CD4-positive, alpha-beta T cell treated with Interleukin-15 for 1 hour (primary cell): ENCODE measurements around the gene RETSAT.
"Not testable (repeated sequence)": the region's sequence is repeated elsewhere in the genome, so short reads cannot be mapped to it uniquely, and the experiment has no call there.

Experiments
- DNase-seq: peaks from one replicate; pipeline ENCODE4 v3.0.0-alpha.2; 2020

Gene RETSAT

DNA sequence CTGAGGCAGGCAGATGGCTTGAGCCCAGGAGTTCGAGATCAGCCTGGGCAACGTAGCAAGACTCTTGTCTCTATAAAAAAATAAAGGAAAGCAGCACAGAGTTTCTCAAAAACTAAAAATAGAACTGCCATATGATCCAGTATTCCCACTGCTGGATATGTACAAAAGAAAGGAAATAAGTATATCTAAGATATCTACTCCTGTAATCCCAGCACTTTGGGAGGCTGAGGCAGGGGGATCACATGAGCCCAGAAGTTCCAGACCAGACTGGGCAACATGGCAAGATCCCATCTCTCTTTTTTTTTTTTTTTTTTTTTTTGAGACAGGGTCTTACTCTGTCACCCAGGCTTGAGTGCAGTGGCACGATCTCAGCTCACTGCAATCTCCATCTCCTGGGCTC is 24.6 kb downstream of the RETSAT start:
- DNase-seq = not testable (repeated sequence)

DNA sequence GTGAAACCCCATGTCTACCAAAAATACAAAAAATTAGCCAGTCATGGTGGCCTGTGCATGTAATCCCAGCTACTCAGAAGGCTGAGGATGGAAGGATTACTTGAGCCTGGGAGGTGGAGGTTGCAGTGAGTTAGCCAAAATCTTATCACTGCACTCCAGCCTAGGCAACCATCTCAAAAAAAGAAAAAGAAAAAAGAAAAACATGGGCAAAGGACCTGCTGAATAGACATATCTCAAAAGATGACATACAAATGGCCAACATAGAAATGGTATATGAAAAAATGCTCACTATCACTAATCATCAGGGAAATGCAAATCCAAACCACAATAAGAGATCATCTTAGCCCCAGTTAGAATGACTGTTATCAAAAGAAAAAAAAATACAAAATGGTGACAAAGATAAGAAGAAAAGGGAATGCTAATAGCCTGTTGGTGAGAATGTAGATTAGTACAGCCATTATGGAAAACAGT is 25.1 kb downstream of the RETSAT start:
- DNase-seq = no peak

DNA sequence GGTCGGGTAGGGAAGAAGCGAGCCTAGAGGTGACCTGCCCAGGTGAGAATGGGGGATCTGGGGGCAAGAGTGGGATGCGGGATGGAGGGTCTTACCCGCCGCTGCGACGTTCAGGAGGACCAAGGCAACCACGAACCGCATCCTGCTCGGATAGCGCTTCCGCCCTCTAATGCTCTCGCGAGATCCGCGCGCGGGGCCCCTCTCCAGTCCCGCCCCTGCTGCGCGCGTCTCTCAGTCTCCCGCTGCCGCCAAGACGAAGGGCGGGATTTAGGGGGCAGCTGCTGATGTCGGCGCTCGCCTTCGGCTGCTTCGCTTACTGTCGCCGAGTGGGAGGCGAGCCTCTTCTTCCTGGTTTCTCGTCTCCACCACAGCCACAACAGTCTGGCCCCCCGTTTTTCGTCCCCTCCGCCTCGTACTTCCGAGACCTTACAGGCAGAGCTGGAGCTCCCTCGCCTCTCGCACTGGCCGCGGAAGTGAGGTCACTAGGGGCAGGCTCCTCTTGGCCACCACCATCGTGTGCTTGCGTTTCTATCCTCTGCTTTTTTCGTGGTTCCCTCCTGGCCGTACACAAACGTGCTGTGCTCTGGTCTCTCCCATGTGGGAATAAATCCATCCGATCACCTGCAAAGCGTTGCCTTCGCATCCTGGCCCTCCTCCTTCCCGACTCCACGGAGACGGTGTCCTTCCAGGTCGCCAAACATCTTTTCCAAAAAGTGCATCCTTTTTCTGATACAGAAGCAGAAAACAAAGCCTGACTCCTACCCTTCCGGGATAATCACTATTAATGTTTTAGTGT is 26.3 kb downstream of the RETSAT start, which contains the start of gene TGOLN2:
TSS of gene TGOLN2 (minus strand) at position 168 of the 796 bp plus-strand sequence. CDS start at position 141, 27 bp downstream.
- peak; percentile 93 for DNase-seq

DNA sequence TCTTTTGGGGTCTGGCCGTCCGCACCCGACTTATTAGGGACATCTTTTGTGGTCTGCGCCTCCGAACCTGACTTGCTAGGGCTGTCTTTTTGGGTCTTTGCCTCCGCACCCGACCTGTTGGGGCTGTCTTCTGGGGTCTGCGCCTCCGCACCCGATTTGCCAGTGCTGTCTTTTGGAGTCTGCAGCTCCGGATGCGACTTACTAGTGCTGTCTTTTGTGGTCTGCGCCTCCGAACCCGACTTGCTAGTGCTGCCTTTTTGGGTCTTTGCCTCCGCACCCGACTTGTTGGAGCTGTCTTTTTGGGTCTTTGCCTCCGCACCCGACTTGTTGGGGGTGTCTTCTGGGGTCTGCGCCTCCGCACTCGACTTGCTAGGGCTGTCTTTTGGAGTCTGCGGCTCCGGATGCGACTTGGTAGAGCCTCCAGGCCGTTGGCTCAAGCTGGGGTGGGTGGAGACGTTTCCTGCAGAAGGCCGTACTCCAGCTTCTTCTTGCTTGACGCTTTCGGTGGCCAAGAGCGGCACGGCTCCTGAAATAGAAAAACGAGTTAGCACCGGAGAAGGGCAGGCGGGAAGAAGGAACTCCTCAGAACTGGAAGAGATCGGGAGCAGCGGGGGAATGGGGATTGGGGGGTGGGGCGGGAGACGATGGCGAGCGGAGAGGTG is 27.0 kb downstream of the RETSAT start:
- DNase-seq = peak; percentile 57

DNA sequence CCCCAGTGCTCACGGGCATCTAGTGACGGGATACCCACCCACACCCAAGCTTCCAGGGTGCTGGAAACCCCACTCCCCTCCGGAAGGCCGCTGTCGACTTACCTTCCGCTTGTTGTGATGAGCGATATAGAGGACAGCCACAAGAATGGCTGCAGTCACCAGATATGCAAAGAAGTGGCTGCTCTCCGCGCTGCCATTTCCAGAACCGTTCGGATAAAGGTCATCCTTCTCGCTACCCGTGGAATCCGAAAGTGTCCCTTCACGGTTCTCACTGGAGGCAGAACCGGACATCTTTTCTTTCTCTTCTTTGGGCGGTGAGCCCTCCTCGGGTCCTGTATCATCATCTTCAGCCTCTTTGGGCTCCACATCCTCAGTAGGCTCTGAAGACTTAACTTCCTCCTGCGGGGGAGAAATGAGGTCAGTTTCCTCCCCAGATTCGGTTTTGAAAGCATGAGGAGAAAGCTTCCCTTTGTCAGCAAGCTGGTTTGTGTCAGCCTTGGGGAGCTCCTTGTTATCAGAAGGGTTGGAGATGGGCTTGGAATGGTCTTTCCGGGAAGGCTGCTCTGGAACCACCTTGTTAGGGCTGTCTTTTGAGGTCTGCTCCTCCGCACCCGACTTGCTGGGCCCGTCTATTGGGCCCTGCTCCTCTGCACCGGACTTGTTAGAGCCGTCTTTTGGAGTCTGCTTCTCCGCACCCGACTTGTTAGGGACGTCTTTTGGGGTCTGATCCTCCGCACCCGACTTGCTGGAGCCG is 27.7 kb downstream of the RETSAT start:
- peak; percentile 38 for DNase-seq

DNA sequence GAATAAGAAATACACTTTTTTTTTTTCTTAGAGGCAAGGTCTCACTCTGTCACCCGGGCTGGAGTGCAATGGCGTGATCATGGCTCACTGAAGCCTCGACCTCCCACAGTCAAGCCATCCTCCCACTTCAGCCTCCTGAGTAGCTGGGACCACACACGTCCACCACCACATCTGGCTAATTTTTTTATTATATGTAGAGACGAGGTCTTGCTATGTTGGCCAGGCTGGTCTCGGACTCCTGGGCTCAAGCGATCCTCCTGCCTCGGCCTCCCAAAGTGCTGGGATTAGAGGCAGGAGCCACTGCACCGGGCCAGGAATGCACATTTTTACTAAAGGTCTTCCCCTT is 28.9 kb downstream of the RETSAT start:
- no peak for DNase-seq

DNA sequence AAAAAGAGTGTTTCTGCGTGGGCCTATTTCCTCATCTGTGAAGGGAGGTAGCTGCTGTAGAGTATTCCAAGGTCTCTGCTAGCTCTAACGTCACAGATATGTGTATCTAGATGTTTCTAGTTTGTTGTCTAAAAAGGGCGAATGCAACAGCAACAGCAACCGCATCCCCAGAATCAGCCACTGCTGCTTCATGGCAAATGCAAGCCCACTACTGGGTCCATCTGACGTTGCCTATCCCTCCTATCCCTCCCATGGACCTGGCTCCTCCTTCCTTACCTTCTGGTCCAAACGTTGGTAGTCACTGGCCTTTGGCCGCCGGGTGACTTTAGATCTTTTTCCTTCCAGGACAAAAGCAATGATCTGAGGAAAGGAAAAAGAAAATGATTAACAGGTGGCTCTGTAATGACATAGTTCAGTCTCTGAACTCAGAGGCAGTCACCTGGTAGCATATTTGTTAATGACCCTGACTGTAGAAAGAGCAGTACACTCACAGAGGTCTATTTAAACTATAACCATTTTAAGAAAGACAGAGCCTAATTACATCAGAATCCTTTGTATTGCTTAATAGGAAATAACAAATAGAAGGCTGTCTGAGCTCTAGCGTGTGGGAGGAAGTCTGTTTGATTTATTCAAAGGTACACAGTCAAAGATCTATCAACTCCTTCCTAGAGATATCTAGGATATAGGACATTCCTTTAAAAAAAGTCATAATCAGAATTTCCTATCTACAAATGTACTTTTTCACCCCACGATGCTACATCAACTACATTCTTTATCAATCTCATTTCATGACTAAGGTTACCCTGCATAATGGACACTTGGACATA is 29.5 kb downstream of the RETSAT start:
- no peak for DNase-seq

DNA sequence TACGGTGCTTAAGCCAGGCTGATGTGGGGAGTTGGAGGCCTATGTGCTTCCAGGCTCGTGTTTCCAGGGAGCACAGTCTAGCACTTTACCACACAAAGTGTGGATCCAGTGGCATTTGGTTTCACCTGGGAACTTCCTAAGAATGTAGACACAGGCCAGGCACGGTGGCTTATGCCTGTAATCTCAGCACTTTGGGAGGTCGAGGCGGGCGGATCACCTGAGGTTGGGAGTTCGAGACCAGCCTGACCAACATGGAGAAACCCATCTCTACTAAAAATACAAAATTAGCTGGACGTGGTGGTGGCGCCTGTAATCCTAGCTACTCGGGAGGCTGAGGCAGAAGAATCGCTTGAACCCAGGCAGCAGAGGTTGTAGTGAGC is 30.4 kb downstream of the RETSAT start:
- DNase-seq = not testable (repeated sequence)

DNA sequence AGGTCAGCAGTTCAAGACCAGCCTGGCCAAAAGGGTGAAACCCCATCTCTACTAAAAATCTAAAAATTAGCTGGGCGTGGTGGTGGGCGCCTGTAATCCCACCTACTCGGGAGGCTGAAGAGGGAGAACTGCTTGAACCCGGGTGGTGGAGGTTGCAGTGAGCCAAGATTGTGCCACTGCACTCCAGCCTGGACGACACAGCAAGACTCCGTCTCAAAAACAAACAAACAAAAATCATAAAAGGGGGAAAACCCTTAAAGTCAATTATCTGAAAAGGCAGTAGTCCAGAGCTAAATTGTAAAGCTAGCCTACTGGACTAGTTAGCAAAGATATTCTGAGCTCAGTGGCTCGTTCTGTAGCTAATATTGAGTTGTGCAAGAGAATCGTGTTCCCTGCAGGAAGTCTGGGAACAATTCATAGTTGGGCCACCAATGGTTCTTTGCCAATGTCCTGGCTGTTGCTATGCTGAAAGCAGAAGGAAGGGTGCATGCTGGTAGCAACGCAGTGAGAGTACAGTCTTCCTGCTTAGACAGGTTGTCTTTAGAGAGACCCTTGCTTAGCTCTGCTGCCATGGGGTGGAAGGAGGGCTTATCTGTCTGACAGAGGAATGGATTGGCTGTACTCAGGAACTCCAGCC is 30.9 kb downstream of the RETSAT start:
- no peak for DNase-seq

DNA sequence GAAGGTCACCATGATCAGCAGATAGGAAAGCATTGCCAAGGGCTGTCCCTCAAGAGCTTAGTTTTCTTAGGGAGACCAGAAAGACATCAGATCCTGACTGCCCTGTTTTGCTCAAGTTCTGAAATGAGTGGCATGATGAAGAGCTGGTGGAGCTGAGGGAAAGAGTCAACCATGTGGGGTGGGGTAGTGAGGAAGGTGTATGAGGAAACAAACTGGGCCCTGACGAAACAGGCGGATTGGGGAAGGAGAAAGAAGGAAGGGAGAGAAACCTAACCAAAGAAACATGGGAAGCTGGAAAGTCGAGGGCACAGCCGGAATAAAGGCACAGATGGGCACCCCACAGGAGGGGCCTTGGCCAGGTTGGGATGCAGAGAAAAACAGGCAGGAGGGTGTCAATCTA is 34.5 kb downstream of the RETSAT start:
- DNase-seq = no peak

DNA sequence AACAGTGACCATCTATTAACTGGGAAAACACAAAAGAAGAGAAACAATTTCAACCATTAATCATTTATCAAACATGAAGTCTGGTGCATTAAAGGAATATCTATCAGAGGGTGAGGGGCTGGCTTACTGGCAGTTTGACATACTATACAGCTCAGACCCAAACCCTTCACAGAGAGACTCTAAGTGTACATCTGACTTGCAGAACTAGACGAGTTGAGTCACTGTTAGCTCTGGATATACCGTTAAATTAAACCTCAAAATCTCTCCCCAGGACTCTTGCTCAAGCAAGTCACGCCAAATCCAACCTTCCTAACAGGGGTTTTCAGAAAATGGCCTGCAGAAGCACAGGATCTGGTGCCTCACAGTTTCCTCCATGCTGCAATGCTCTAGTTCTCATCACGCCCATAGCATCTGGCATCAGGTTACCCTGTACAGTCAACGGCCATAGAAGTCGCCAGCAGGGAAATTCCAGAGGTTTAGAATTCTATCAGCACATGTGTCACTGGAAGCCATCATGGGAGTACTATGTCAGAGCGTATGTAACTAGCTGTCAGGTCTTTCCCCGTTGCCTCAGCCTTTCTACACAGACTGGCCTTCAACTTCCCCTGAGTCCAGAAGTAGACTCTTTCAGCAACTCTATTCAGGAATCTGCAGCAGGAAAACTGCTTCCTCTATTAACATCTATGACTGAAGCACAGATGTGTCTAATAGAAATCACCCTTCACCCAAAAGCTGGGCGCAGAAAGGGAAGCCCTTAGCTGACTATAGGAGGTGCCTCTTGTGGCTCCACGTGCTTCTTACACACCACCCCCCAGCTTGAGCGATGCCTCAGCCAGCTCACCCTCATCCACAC is 35.9 kb downstream of the RETSAT start:
- no peak for DNase-seq

DNA sequence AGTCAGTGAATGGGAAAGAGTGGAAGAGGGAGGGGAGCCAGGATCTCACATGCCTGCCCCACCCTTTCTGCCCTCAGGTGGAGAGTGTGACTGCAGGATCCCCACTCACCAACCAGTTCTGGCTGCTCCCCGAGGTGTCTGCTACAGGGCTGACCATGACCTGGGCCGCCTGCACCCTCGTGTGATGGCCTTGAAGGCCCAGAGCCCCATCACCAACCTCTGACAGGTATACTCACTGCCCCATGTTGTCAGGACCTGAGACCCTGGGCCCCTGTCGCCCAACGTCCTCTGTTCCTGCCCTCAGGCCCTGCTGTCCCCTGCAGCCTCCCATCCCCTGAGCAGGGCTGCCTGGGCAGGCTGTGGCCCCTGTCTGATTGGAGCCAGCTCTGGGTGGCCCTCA is 38.4 kb downstream of the RETSAT start:
- not testable (repeated sequence) for DNase-seq

DNA sequence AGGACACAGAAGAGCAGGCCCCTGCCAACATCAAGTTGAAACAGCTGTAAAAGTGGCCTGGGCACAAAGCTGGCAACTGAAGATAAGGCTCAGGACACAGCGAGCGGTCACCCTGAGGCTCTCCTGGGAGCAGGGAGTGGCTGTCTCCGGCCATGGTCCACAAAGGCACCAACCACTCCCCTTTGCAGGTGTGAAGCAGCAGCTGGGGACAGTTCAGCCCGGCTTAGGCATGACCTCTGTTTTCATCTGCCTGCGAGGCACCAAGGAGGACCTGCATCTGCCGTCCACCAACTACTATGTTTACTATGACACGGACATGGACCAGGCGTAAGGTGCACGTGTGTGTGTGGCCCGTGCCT is 39.5 kb downstream of the RETSAT start:
- DNase-seq = no peak

DNA sequence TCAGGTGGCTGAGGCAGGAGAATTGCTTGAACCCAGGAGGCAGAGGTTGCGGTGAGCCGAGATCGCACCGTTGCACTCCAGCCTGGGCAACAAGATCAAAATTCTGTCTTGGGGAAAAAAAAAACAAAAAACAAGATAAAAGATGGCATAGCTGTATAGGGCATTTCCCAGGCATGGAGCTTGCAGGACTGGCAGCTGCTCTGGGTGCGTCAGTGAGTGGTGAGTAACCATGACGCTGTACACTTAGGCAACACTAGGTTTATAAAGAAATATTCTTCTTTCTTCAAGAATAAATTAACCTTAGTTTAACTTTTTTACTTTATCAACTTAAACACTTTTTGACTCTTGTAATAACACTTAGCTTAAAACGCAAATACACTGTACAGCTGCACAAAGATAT is 41.9 kb downstream of the RETSAT start:
- no peak for DNase-seq

DNA sequence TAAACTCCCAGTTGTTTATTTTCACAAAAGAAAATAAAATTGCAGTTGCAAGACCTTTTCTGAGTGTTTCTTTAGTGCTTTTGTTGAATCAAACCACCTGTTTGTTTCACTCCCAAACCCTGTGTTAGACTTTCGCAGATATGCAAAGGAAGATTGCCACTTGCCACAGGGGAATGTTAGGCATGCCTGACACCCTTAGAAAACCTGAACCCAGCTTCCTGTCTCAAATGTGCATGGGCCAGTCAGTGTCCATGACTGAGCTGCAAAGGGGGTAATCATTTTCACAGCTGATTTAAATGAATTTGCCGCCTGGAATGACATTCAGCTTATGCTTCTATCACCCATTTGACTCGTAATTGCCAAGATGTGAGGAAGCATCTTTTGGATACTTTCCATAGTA is 44.0 kb downstream of the RETSAT start:
- no peak for DNase-seq

DNA sequence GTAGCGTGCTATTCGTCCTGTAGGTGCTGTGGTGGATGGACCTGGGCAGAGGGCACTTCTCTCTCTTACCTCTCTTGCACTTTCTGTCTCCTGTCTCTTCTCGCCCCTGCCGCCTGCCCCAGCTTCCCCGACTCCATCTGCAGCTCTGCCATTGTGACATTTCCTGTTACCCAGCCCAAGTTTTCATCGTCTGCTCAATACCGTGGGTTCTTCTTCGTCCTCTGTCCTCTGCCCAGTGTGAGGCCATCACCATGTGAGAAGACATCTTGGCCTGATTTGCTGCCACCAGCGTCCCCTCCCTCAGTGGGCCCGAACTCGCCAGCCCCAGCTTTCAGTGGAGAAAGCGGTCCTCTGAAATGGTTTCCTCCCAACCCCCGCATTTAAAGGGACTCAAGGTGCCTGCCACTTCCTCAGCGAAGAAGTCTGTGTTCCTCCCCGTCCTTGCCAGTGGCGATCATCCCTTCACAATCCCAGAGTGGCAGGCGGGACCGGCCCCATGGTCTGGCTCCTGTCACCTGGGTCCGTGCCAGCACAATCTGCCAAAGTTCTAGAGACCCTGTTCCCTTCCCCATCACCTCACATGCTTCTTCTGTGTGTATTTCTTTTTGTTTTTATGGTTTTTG is 44.5 kb downstream of the RETSAT start:
- peak; percentile 24 for DNase-seq

DNA sequence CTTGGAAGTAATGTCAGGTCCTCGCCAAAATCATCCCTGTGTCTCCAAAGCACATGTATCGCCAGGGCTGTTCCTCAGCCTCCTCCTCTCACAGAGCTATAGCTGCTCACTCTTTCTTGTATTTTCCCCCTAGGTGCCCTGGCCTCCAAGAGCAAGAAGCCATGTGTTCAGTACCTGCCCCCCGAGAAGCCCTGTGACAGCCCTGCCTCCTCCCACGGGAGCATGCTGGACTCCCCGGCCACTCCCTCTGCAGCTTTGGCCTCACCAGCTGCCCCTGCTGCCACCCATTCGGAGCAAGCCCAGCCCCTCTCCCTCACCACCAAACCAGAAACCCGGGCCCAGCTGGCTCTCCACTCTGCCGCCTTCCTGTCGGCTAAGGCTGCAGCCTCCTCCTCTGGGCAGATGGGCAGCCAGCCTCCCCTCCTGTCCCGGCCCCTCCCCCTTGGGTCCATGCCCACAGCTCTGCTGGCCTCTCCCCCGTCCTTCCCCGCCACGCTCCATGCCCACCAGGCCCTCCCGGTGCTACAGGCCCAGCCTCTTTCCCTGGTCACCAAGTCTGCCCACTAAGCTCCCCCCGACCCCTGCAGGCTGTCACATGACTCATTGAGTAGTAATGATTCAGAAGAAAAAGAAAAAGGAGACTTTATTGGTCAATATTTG is 45.3 kb downstream of the RETSAT start:
- DNase-seq = no peak

DNA sequence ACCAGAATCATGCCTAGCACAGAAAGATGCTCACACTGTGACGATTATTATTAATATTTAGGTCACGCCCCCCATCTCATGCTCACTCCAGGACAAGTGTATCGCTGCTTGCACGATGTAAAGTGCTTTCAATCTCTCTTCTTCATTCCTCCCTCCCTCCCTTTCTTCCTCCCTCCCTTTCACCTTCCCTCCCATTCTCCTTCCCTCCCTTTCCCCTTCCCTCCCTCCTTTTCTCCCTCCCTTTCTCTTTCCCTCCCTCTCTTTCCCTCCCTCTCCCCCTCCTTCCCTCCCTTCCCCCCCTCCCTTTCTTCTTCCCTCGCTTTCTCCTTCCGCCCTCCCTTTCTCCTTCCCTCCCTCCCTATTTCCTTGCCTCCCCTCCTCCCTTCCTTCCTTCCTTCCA is 46.1 kb downstream of the RETSAT start:
- DNase-seq = no peak

DNA sequence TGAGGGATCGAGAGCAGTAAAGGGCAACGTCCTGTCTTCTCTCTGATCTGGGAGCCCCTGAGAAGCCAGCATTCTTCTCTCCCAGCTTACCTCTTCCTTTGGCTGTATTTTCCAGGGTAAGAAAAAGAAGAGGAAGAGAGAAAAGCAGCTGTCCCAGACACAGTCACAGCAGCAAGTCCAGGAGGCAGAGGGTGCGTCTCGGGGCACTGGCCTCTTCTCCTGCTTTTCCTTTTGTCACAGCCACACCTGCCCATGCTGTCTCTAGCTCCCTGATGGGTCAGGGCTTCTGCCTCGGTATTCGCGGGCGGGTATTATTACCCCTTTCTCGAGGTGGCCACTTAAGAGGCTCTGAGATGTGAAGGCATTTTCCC is 46.8 kb downstream of the RETSAT start:
- DNase-seq = no peak

DNA sequence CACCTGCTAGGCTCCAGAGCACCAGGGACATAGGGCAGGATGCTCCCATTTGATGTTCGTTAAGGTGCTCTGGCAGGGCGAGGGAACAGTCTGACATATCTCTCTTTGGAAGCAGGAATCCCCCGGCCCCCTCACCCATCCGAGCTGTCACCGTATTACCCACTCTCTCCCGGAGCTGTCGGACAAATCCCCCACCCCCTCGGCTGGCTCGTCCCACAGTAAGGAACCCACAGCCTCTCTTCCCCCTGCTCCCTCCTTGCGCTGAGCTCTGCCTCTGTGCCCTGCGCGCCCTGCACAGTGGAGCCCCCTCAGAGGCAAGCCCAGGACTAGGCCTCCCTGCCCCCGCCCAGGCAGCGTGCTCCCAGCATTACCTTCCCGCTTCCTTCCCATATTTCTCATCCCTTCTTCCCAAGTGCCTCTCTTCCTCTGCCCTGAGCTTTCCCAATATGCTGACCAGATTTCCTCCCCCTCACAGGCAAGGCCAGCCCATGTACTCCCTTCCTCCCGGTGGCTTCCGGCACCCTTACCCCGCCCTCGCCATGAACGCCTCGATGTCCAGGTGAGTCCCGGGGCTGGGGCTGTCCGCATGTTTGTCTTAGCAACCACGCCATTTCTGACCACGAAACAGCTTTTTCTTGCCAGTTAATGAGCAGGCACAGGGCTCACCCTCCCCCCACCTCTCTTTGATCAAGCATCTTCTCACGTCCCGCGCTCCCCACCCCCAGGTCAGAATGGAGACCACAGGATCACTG is 50.4 kb downstream of the RETSAT start:
- DNase-seq = no peak
